PC-3 (cell line): ENCODE data around the gene RBBP5. TPM values are rescaled to one million over a fixed set of nuclear protein-coding genes. Genes with fewer than 3 reads are reported as not detected.
"Not testable (repeated sequence)": the region's sequence is repeated elsewhere in the genome, so short reads cannot be mapped to it uniquely, and the experiment has no call there.

Experiments
- ATAC-seq: fragments of 200-7000 bp; cut with Tn5 transposase; 2 replicates; pipeline ENCODE4 v1.9.1; 2020; ENCODE audit warnings: mild to moderate bottlenecking, moderate library complexity
- BruUV-seq: library from RNA; stranded (reverse); fragments of 400-500 nt; replicated peaks from 2 replicates; lab custom pipeline; 2021; lab: Mats Ljungman, UMichigan
- CTCF ChIA-PET: fragments of 300-600 bp; sonication (Branson Sonifier 250); formaldehyde crosslinking; loops from one replicate; lab custom pipeline; 2022; ENCODE audit warnings: antibody characterized with exemption; lab: Charles Lee
- POLR2A ChIA-PET: fragments of 300-600 bp; sonication (Branson Sonifier 250); formaldehyde crosslinking; loops from one replicate; lab custom pipeline; 2022; ENCODE audit warnings: antibody characterized with exemption; ENCODE audit not compliant: unreplicated experiment; lab: Charles Lee
- DNase-seq: peaks from one replicate; pipeline ENCODE4 v3.0.0-alpha.2; 2015
- H2AFZ ChIP-seq: fragments of 300-600 bp; sonication (generic); 2 replicates; pipeline ENCODE4 v1.6.0; 2016; ENCODE audit warnings: antibody characterized with exemption, low read length
- H3F3A ChIP-seq: fragments of 300-600 bp; sonication (generic); one replicate; pipeline ENCODE4 v1.6.0; 2017; ENCODE audit warnings: antibody characterized with exemption, low read length, control low read depth, mild to moderate bottlenecking; ENCODE audit not compliant: unreplicated experiment
- H3K27ac ChIP-seq: fragments of 300-600 bp; sonication (generic); 2 replicates; pipeline ENCODE4 v1.5.1; 2016; ENCODE audit warnings: mild to moderate bottlenecking, low read length
- H3K27me3 ChIP-seq: fragments of 300-600 bp; sonication (generic); 2 replicates; pipeline ENCODE4 v1.6.1; 2016; ENCODE audit warnings: low read length, mixed read lengths
- H3K36me3 ChIP-seq: fragments of 300-600 bp; sonication (generic); 2 replicates; pipeline ENCODE4 v1.6.1; 2016; ENCODE audit warnings: low read depth, mixed run types, low read length, mixed read lengths
- H3K4me1 ChIP-seq: fragments of 300-600 bp; sonication (generic); 2 replicates; pipeline ENCODE4 v1.5.1; 2016; ENCODE audit warnings: low read length; ENCODE audit not compliant: insufficient read depth
- H3K4me2 ChIP-seq: fragments of 300-600 bp; sonication (generic); 2 replicates; pipeline ENCODE4 v1.6.0; 2016; ENCODE audit warnings: low read length
- H3K4me3 ChIP-seq: fragments of 300-600 bp; sonication (generic); 2 replicates; pipeline ENCODE4 v1.5.1; 2016; ENCODE audit warnings: mild to moderate bottlenecking, low read length, mixed read lengths
- H3K79me2 ChIP-seq: fragments of 300-600 bp; sonication (generic); 2 replicates; pipeline ENCODE4 v1.6.1; 2017; ENCODE audit warnings: low read length, mixed read lengths
- H3K9ac ChIP-seq: fragments of 300-600 bp; sonication (generic); 2 replicates; pipeline ENCODE4 v1.6.0; 2016; ENCODE audit warnings: mild to moderate bottlenecking, low read length
- H3K9me2 ChIP-seq: fragments of 300-600 bp; sonication (generic); replicated peaks from 2 replicates; pipeline ENCODE4 v1.6.1; 2016; ENCODE audit warnings: mixed run types, low read length, mixed read lengths
- H3K9me3 ChIP-seq: fragments of 300-600 bp; sonication (generic); 2 replicates; pipeline ENCODE4 v1.6.1; 2016; ENCODE audit warnings: low read length, mixed read lengths
- H4K20me1 ChIP-seq: fragments of 300-600 bp; sonication (generic); 2 replicates; pipeline ENCODE4 v1.6.1; 2016; ENCODE audit warnings: low read length, mixed read lengths
- EZH2 ChIP-seq: fragments of 300-600 bp; sonication (generic); IDR thresholded peaks from one replicate; pipeline ENCODE4 v1.6.1; 2017; ENCODE audit warnings: antibody characterized with exemption, mild to moderate bottlenecking, low read length; ENCODE audit not compliant: unreplicated experiment
- EZH2phosphoT487 ChIP-seq: fragments of 300-600 bp; sonication (generic); IDR thresholded peaks from 2 replicates; pipeline ENCODE4 v1.6.1; 2018; ENCODE audit warnings: mild to moderate bottlenecking, antibody characterized with exemption, low read length, borderline replicate concordance
- intact Hi-C: fragments of 100-400 bp; cut with micrococcal nuclease; formaldehyde crosslinking; loops from 2 replicates; pipeline ENCODE4 v1.9.0; 2023
- total RNA-seq: library from RNA; depleted of rRNA; stranded (reverse); fragments of >200 nt; gene quantifications from 2 replicates; pipeline ENCODE4 v1.2.3, GENCODE V29; 2014
- TF ChIP-seq, protein P1 (sequence below): fragments of 300-600 bp; sonication (generic); conservative IDR thresholded peaks from 2 replicates; pipeline ENCODE4 v1.5.1; 2017; ENCODE audit warnings: antibody characterized with exemption, low read depth, mild to moderate bottlenecking, low read length

Gene RBBP5
- total RNA-seq, 1 experiment from 2014 or later = 41.7 TPM

GRCh38 chr1:205162301-205162700, 40.5 kb upstream of the RBBP5 start:
- ATAC-seq (no peak), DNase-seq (no peak)
- ChIA-PET POLR2A (no interaction called here), CTCF (no interaction called here)
- H3K4me3 ChIP-seq = no peak overlapping the region
- no peaks in the 10 kb centered on the region for H3K79me2 ChIP-seq
- H3K4me1 ChIP-seq = no peaks in the 10 kb centered on the region
- TF ChIP-seq, protein P1, sequence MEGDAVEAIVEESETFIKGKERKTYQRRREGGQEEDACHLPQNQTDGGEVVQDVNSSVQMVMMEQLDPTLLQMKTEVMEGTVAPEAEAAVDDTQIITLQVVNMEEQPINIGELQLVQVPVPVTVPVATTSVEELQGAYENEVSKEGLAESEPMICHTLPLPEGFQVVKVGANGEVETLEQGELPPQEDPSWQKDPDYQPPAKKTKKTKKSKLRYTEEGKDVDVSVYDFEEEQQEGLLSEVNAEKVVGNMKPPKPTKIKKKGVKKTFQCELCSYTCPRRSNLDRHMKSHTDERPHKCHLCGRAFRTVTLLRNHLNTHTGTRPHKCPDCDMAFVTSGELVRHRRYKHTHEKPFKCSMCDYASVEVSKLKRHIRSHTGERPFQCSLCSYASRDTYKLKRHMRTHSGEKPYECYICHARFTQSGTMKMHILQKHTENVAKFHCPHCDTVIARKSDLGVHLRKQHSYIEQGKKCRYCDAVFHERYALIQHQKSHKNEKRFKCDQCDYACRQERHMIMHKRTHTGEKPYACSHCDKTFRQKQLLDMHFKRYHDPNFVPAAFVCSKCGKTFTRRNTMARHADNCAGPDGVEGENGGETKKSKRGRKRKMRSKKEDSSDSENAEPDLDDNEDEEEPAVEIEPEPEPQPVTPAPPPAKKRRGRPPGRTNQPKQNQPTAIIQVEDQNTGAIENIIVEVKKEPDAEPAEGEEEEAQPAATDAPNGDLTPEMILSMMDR = no peak
- TF ChIP-seq EZH2phosphoT487 = no peak
- TF ChIP-seq EZH2 = no peak
- peaks cover 35% of the 10 kb centered on the region for H3K36me3 ChIP-seq
- no peak overlapping the region for H2AFZ ChIP-seq
- H3K27ac ChIP-seq = no peak overlapping the region
- H3K4me2 ChIP-seq = no peak overlapping the region
- no peaks in the 10 kb centered on the region for H3K27me3 ChIP-seq
- H3K9me2 ChIP-seq = no peaks in the 10 kb centered on the region
- H3F3A ChIP-seq = no peaks in the 10 kb centered on the region
- no peaks in the 10 kb centered on the region for H3K9me3 ChIP-seq
- BruUV-seq = no TSS peak
- no peaks in the 10 kb centered on the region for H4K20me1 ChIP-seq
- intact Hi-C loops = no loop called here
- H3K9ac ChIP-seq = no peak overlapping the region

GRCh38 chr1:205161076-205161475, 39.3 kb upstream of the RBBP5 start:
- Histone ChIP-seq H3K27me3 (no peaks in the 10 kb centered on the region), H3K9ac (no peak overlapping the region), H3K9me3 (no peaks in the 10 kb centered on the region), H3K79me2 (no peaks in the 10 kb centered on the region), H3F3A (no peaks in the 10 kb centered on the region), H2AFZ (no peak overlapping the region), H3K36me3 (peaks cover 47% of the 10 kb centered on the region), H3K27ac (no peak overlapping the region), H3K4me2 (no peak overlapping the region), H3K4me3 (no peak overlapping the region), H4K20me1 (no peaks in the 10 kb centered on the region), H3K9me2 (no peaks in the 10 kb centered on the region), H3K4me1 (no peaks in the 10 kb centered on the region)
- DNase-seq (no peak), ATAC-seq (no peak)
- TF ChIP-seq EZH2phosphoT487 = no peak
- TF ChIP-seq, protein P1 = no peak
- TF ChIP-seq EZH2 = no peak
- intact Hi-C loops = no loop called here
- CTCF ChIA-PET = no interaction called here
- BruUV-seq = no TSS peak
- POLR2A ChIA-PET = no interaction called here

DNA sequence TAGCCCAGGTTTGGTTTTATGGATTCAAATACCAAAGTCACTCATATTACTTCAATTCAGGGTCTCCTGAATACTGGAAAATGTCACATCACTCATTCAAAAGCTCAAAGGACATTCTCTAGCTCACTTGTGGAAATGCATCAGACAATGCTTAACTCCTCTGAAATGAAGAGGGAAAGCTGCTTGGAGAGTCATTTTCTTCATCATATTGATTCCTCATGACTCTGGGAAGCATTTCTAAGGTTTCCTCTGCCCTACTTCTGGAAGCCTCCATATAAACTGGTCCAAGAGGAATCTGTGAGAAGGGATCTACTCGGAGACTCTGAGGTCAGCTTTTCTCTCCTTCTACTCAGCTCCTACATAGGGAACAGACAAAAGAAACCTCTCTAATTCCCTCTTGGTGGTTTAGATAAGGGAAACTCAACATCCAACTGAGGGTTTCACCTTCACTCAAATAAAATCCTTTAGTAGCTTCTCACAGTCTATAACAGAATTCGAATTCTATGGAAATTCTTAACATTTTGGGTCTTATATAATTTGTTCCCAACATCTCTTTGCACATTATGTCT, 36.4 kb upstream of the RBBP5 start:
- DNase-seq = no peak
- H3K27ac ChIP-seq = no peak overlapping the region
- no peak for ATAC-seq
- H3F3A ChIP-seq = no peaks in the 10 kb centered on the region
- H2AFZ ChIP-seq = no peak overlapping the region
- H3K9me3 ChIP-seq = peaks cover 4% of the 10 kb centered on the region; the same call in 1 of the 2 replicates
- no peak overlapping the region for H3K4me3 ChIP-seq
- H4K20me1 ChIP-seq = no peaks in the 10 kb centered on the region
- H3K9me2 ChIP-seq = no peaks in the 10 kb centered on the region
- peaks cover 52% of the 10 kb centered on the region for H3K36me3 ChIP-seq
- CTCF ChIA-PET = no interaction called here
- POLR2A ChIA-PET = interaction anchor here (0.6 kb wide), 1 partner anchor 37 kb away, joined by 3 read pairs; no protein-coding TSS in a partner anchor
- H3K4me2 ChIP-seq = no peak overlapping the region
- no peak overlapping the region for H3K9ac ChIP-seq
- intact Hi-C loops = no loop called here
- BruUV-seq = no TSS peak
- no peak for TF ChIP-seq EZH2phosphoT487
- no peak for TF ChIP-seq EZH2
- TF ChIP-seq, protein P1 = no peak
- H3K79me2 ChIP-seq = no peaks in the 10 kb centered on the region
- no peaks in the 10 kb centered on the region for H3K27me3 ChIP-seq
- H3K4me1 ChIP-seq = no peaks in the 10 kb centered on the region

DNA sequence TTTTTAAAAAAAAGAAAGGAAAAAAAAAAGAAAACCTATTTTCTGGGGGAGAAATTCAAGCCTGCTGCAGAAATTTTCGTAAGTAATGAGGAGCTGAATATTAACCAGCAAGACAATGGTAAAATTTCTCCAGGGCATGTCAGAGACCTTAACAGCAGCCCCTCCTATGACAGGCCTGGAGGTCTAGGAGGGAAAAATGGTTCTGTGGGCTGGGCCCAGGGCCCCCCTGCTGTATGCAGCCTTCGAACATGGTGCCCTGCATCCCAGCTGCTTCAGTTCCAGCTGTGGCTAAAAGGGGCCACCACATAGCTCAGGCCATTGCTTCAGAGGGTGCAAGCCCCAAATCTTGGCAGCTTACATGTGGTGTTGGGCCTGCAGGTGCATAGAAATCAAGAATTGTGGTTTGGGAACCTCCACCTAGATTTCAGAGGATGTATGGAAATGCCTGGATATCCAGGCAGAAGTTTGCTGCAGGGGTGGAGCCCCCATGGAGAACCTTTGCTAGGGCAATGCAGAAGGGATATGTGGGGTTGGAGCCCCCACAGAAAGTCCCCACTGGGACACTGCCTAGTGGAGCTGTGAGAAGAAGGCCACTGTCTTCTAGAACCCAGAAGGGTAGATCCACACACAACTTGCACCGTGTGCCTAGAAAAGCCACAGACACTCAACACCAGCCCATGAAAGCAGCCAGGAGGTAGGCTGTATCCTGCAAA, 34.0 kb upstream of the RBBP5 start:
- ATAC-seq, H3K9me2 ChIP-seq, H3K9ac ChIP-seq, H3K4me2 ChIP-seq, DNase-seq, BruUV-seq, H4K20me1 ChIP-seq, H3K9me3 ChIP-seq, H3K27me3 ChIP-seq, intact Hi-C loops, H3K79me2 ChIP-seq, H2AFZ ChIP-seq, H3K4me3 ChIP-seq, CTCF ChIA-PET, H3K27ac ChIP-seq, H3F3A ChIP-seq, POLR2A ChIA-PET: not testable (repeated sequence)
- Histone ChIP-seq H3K4me1 (peaks cover 11% of the 10 kb centered on the region), H3K36me3 (peaks cover 45% of the 10 kb centered on the region)
